Ishikawa (cell line): Measurements from ENCODE around the gene BHMT2.

Experiments used
- CEBPB ChIP-seq: IDR thresholded peaks from 2 replicates; pipeline ENCODE4 v1.6.1; 2012
- CREB1 ChIP-seq: IDR thresholded peaks from 2 replicates; pipeline ENCODE4 v1.6.1; 2012; ENCODE audit warnings: low read depth
- EGR1 ChIP-seq: IDR thresholded peaks from 2 replicates; pipeline ENCODE4 v1.6.1; 2012
- EP300 ChIP-seq: IDR thresholded peaks from 2 replicates; pipeline ENCODE4 v1.6.1; 2012; ENCODE audit warnings: borderline replicate concordance
- FOXM1 ChIP-seq: IDR thresholded peaks from 2 replicates; pipeline ENCODE4 v1.6.1; 2012; ENCODE audit warnings: low read depth, borderline replicate concordance
- MAX ChIP-seq: IDR thresholded peaks from 2 replicates; pipeline ENCODE4 v1.6.1; 2012
- NFIC ChIP-seq: IDR thresholded peaks from 2 replicates; pipeline ENCODE4 v1.6.1; 2012
- RAD21 ChIP-seq: IDR thresholded peaks from 2 replicates; pipeline ENCODE4 v1.6.1; 2012; ENCODE audit warnings: low read depth
- REST ChIP-seq: IDR thresholded peaks from 2 replicates; pipeline ENCODE4 v1.6.1; 2012; ENCODE audit warnings: low read depth, mild to moderate bottlenecking
- TAF1 ChIP-seq: IDR thresholded peaks from 2 replicates; pipeline ENCODE4 v1.6.1; 2012; ENCODE audit warnings: low read depth, mild to moderate bottlenecking
- TCF12 ChIP-seq: IDR thresholded peaks from 2 replicates; pipeline ENCODE4 v1.6.1; 2012; ENCODE audit warnings: low read depth
- TEAD4 ChIP-seq: IDR thresholded peaks from 2 replicates; pipeline ENCODE4 v1.6.1; 2012
- USF1 ChIP-seq: IDR thresholded peaks from 2 replicates; pipeline ENCODE4 v1.6.1; 2012
- YY1 ChIP-seq: IDR thresholded peaks from 2 replicates; pipeline ENCODE4 v1.6.1; 2012; ENCODE audit warnings: low read depth
- ZBTB7A ChIP-seq: IDR thresholded peaks from 2 replicates; pipeline ENCODE4 v1.6.1; 2012; ENCODE audit warnings: low read depth

Gene BHMT2

GRCh38 chr5:79112703-79113058 is 43.1 kb downstream of the BHMT2 start:
- TF ChIP-seq ZBTB7A (no peak), MAX (no peak), TCF12 (no peak), REST (no peak), RAD21 (no peak), NFIC (no peak), CREB1 (no peak)

- no peak for TF ChIP-seq CREB1
- no peak for TF ChIP-seq EP300
- no peak for TF ChIP-seq MAX
- no peak for TF ChIP-seq FOXM1
- no peak for TF ChIP-seq RAD21
- no peak for TF ChIP-seq REST
- no peak for TF ChIP-seq EGR1
- TF ChIP-seq YY1: no peak
- TF ChIP-seq TAF1: no peak
- TF ChIP-seq CEBPB: no peak
- TF ChIP-seq TCF12: no peak
- TF ChIP-seq TEAD4: no peak
- no peak for TF ChIP-seq ZBTB7A
- no peak for TF ChIP-seq NFIC
- TF ChIP-seq USF1: no peak
Measured at GRCh38 chr5:79119486-79119885, 49.9 kb downstream of the BHMT2 start.

- TF ChIP-seq TCF12 (no peak), REST (no peak), EGR1 (no peak), RAD21 (no peak), FOXM1 (no peak), TEAD4 (no peak), CEBPB (no peak), NFIC (no peak), EP300 (no peak), YY1 (no peak), MAX (no peak), TAF1 (no peak), CREB1 (no peak), USF1 (no peak), ZBTB7A (no peak)
Measured at GRCh38 chr5:79120221-79120620, 50.7 kb downstream of the BHMT2 start.

GRCh38 chr5:79122973-79123372 is 53.4 kb downstream of the BHMT2 start:
- TF ChIP-seq TCF12 (no peak), YY1 (no peak), CREB1 (no peak), USF1 (no peak), TAF1 (no peak), NFIC (no peak), EP300 (no peak), CEBPB (no peak), REST (no peak), ZBTB7A (no peak), RAD21 (no peak), EGR1 (no peak), MAX (no peak), FOXM1 (no peak)
